H1 (cell line): ENCODE measurements around the gene KLHL40. TPM values are rescaled to one million over a fixed set of nuclear protein-coding genes. Genes with fewer than 3 reads are reported as not detected.

ENCODE experiments used
- polyA plus RNA-seq, 7 experiments: library from polyadenylated mRNA; depleted of rRNA in 3 of 7; stranded (reverse) in 5 of 7; unstranded in 2 of 7; fragments of >200 nt in 5 of 7; fragments of 200-250 nt in 2 of 7; gene quantifications; 1 replicate in 5 of 7; 2 replicates in 1 of 7; 4 replicates in 1 of 7; pipeline versions ENCODE4 v1.2.1 to v1.2.3, GENCODE V29; 2011 to 2013; ENCODE audit warnings: missing spikeins in 2 of 7, mixed read lengths in 2 of 7
- total RNA-seq: library from RNA; stranded (reverse); fragmentation: NEBNext Ultra II Directional; extraction: Animal tissue kit (Norgen Biotek cat#: 25700); gene quantifications from 2 replicates; pipeline ENCODE4 v1.2.1, GENCODE V29; 2021
- TF ChIP-seq, protein P1 (sequence below): fragments of 300-600 bp; sonication (generic); IDR thresholded peaks from 2 replicates; pipeline ENCODE4 v1.7.1; 2012; ENCODE audit warnings: low read length, moderate library complexity, mild to moderate bottlenecking, inconsistent platforms; ENCODE audit not compliant: insufficient replicate concordance

Gene KLHL40
- total and polyA plus RNA-seq, 2 of the 8 experiments (the other 6 are each of a cell fraction or from before 2014, with no cell fraction given): 0.02 TPM; not detected in 1

DNA sequence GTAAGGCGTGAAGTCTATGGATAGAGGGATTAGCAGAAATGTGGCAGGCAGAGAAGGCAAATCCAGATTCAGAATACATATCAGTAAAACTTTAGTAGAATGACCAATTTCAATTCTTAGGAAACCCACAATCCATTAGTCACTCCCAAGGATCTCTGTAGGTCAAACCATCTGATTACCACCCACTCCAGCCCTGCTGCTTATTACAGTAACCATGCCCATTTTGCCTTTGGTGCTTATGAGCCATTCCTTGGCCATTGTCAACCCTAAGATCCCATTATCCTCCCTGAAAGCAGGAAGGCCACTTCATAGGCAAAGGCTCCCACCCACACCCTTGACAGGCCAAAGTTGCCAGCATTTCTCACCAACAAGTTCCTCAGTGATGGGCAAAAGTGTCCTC, 5.1 kb upstream of the KLHL40 start (continued):
- TF ChIP-seq, protein P1, sequence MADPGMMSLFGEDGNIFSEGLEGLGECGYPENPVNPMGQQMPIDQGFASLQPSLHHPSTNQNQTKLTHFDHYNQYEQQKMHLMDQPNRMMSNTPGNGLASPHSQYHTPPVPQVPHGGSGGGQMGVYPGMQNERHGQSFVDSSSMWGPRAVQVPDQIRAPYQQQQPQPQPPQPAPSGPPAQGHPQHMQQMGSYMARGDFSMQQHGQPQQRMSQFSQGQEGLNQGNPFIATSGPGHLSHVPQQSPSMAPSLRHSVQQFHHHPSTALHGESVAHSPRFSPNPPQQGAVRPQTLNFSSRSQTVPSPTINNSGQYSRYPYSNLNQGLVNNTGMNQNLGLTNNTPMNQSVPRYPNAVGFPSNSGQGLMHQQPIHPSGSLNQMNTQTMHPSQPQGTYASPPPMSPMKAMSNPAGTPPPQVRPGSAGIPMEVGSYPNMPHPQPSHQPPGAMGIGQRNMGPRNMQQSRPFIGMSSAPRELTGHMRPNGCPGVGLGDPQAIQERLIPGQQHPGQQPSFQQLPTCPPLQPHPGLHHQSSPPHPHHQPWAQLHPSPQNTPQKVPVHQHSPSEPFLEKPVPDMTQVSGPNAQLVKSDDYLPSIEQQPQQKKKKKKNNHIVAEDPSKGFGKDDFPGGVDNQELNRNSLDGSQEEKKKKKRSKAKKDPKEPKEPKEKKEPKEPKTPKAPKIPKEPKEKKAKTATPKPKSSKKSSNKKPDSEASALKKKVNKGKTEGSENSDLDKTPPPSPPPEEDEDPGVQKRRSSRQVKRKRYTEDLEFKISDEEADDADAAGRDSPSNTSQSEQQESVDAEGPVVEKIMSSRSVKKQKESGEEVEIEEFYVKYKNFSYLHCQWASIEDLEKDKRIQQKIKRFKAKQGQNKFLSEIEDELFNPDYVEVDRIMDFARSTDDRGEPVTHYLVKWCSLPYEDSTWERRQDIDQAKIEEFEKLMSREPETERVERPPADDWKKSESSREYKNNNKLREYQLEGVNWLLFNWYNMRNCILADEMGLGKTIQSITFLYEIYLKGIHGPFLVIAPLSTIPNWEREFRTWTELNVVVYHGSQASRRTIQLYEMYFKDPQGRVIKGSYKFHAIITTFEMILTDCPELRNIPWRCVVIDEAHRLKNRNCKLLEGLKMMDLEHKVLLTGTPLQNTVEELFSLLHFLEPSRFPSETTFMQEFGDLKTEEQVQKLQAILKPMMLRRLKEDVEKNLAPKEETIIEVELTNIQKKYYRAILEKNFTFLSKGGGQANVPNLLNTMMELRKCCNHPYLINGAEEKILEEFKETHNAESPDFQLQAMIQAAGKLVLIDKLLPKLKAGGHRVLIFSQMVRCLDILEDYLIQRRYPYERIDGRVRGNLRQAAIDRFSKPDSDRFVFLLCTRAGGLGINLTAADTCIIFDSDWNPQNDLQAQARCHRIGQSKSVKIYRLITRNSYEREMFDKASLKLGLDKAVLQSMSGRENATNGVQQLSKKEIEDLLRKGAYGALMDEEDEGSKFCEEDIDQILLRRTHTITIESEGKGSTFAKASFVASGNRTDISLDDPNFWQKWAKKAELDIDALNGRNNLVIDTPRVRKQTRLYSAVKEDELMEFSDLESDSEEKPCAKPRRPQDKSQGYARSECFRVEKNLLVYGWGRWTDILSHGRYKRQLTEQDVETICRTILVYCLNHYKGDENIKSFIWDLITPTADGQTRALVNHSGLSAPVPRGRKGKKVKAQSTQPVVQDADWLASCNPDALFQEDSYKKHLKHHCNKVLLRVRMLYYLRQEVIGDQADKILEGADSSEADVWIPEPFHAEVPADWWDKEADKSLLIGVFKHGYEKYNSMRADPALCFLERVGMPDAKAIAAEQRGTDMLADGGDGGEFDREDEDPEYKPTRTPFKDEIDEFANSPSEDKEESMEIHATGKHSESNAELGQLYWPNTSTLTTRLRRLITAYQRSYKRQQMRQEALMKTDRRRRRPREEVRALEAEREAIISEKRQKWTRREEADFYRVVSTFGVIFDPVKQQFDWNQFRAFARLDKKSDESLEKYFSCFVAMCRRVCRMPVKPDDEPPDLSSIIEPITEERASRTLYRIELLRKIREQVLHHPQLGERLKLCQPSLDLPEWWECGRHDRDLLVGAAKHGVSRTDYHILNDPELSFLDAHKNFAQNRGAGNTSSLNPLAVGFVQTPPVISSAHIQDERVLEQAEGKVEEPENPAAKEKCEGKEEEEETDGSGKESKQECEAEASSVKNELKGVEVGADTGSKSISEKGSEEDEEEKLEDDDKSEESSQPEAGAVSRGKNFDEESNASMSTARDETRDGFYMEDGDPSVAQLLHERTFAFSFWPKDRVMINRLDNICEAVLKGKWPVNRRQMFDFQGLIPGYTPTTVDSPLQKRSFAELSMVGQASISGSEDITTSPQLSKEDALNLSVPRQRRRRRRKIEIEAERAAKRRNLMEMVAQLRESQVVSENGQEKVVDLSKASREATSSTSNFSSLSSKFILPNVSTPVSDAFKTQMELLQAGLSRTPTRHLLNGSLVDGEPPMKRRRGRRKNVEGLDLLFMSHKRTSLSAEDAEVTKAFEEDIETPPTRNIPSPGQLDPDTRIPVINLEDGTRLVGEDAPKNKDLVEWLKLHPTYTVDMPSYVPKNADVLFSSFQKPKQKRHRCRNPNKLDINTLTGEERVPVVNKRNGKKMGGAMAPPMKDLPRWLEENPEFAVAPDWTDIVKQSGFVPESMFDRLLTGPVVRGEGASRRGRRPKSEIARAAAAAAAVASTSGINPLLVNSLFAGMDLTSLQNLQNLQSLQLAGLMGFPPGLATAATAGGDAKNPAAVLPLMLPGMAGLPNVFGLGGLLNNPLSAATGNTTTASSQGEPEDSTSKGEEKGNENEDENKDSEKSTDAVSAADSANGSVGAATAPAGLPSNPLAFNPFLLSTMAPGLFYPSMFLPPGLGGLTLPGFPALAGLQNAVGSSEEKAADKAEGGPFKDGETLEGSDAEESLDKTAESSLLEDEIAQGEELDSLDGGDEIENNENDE: no peak
